GM12873 (cell line): ENCODE data around the gene MYO7B.

ENCODE experiments used
- TF ChIP-seq, protein P1 (sequence below): IDR thresholded peaks from 2 replicates; pipeline ENCODE4 v1.5.1; 2012; ENCODE audit warnings: low read depth, mild to moderate bottlenecking, moderate library complexity, low read length, control low read depth; ENCODE audit not compliant: insufficient read depth; ENCODE audit errors: missing control alignments

MYO7B gene

DNA sequence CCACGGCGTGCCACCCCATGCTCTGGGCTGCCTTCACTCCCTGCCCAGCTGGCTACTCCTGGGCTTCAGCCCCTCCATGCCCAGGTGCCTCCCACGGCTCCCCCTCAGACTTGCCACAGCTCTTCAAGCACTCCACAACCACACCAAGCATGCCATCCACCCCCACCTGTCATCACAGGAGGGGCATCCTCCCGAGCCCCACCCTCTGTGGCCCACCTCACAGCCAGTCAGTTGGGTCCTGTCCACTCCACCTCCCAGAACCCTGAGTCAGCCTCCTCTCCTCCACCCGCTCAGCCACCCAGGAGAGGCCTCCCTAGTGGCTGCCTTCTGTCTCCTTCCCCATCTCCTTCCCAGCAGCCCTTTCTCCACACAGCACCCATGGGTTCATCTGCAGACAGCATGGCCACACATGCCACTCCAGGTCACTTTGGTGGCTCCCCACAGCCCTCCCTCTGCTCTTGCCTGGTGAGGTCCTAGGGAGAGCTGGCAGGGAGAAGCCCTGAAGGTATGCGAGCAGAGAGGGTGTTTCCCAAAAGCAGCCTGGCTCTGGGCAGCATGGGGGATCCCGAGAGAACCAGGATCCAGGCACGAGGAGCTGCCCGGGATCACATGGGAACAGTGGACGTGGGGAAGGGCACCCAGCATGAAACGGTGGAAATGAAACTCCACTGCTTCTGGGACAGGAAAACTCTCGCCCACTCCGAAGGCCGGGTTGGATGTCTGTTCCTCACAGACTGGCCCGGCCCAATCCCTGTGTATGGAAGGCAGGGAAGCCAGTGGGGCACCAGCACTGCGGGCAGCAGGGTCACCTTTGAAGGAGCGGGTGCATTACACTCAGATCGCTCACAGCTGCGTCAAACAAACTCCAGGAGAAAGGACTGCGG, 137.1 kb downstream of the MYO7B start:
- TF ChIP-seq, protein P1, sequence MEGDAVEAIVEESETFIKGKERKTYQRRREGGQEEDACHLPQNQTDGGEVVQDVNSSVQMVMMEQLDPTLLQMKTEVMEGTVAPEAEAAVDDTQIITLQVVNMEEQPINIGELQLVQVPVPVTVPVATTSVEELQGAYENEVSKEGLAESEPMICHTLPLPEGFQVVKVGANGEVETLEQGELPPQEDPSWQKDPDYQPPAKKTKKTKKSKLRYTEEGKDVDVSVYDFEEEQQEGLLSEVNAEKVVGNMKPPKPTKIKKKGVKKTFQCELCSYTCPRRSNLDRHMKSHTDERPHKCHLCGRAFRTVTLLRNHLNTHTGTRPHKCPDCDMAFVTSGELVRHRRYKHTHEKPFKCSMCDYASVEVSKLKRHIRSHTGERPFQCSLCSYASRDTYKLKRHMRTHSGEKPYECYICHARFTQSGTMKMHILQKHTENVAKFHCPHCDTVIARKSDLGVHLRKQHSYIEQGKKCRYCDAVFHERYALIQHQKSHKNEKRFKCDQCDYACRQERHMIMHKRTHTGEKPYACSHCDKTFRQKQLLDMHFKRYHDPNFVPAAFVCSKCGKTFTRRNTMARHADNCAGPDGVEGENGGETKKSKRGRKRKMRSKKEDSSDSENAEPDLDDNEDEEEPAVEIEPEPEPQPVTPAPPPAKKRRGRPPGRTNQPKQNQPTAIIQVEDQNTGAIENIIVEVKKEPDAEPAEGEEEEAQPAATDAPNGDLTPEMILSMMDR: no peak

DNA sequence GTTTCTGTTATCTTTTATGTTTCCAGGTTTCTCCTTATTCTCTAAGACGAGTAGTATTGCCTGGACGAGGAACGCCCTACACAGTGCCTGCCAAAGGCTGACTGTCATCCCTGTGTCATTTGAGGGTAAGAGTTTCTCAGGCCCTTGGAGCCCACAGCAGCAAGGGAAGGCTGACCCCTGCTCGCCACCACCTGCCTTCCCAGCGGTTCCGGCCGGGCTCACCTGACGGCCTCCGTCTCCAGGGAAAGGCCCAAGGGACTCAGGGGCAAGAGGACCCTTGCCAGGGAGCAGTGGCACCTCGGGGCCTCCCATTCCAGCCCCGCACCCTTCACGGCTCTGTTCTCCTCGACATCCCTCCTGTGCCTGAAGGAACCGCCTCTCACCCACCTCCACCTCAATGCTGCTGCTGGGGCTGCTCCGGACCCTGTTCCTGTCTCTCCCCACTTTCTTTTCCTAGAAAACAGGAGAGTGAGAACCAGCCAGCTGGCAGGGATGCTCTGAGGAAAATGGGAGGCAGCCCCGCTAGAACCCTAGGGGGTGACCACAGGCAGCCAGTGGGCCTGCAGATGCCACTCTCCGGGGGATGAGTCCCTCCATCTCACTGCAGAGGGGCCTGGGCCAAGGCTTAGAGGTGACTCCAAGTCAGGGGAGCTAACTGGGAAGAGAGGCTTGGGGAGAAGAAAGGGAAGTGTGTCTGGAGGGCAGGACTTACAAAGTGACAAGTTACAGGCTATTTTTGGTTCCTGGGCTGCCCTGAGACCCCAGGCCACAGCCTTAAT, 138.0 kb downstream of the MYO7B start:
- TF ChIP-seq, protein P1: no peak

GRCh38 chr2:127674241-127675209, 139.0 kb downstream of the MYO7B start:
- TF ChIP-seq, protein P1: no peak

DNA sequence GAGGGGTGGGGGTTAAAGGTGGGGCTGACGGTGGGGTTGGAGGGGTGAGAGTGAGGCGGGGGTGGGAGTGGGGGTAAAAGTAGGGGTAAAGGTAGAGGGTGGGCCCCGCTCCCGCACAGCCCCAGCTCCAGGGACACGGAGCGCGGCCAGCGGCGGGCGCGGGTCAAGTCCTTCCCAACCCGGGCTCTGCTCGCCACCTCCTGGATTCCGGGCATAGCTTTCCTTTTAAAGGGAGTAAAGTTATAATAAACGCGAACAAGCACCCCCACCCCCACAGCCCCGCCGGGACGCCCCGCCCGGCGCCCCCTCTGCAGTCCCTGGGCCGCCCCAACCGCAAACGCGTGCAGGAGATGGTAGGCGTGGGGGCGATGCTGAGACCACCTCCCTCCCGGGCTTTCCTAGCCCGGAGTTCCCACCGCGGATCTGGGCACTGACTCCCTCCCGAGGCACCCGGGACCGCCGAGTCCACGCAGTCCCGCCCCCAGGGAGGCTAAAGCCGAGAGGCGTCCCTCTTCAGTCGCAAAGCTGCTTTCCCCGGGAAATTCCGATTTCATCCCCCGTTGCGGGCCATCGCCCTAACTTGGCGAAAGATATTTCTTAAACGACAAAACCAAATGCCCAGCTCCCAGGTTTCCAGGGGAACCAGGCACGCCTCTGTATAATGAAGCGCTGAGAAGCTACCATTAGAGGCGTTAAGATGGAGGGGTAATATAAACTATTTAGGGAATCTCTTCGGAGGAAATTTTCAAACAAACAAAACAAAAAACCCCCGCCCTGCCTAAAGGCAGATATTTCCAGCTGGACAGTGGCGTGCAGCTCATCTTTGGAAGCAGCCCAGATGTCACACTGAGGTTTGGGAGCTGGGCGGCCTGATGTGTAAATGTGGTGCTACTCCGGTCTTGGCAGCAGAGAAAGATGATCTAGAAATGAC, 140.1 kb downstream of the MYO7B start, which contains the start of gene LIMS2:
Gene LIMS2 (minus strand): TSS at position 200 of the 931 bp plus-strand sequence. CDS start 506 bp downstream, outside the sequence.
- TF ChIP-seq, protein P1: no peak

GRCh38 chr2:127676906-127677305, 141.4 kb downstream of the MYO7B start:
- TF ChIP-seq, protein P1: no peak

DNA sequence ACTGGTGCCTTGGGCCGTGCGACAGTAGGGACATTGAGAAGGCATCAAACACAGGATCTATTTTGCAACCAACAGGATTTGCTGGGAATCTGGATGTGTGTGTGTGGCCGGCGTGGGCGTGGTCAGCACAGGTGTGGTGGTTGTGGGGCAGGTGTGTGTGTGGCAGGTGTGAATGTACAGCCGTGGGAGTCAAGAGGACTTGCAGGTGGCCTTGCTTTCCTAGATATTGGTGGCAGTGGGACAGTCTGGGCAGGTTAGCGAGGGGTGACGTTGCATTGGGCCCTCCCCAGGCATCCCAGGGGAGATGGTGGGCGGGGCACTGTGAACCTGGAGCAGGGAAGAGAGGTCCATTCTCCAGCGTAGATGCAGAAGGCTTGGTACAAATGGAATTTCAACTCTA, 143.0 kb downstream of the MYO7B start:
- TF ChIP-seq, protein P1: no peak
